Stimulated activated CD4-positive, alpha-beta T cell treated with anti-CD3 and anti-CD28 coated beads, Interleukin-15, amount 100 ng/mL, for 48 hours (primary cell): Measurements from ENCODE around the gene OR4P4.

Experiments
- DNase-seq, 2 donors: peaks; one replicate each; pipeline ENCODE4 v3.0.0-alpha.2; 2020; ENCODE audit warnings: low read depth in 2 of 2

Gene OR4P4

DNA sequence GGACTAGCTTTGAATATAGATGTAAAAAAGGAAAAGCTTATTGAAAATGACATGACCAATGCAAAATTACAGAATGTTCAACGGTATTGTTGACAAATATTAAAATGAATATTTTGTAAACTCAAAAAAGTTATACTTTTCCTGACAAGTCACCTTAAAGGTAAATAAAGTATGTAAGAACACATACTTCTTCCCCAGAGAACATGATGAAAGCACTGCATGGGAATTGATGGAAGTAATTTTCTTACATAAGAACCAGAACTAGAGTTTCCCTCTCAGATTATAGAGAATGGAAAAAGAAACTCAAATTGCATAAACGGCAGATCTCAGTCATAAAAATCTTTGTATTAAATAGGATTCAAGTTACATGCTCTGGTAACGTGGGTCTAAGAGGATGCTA, at the start of gene OR4P4:
Gene OR4P4 (plus strand): TSS at position 301 of the 400 bp plus-strand sequence.
- DNase-seq = no peak

DNA sequence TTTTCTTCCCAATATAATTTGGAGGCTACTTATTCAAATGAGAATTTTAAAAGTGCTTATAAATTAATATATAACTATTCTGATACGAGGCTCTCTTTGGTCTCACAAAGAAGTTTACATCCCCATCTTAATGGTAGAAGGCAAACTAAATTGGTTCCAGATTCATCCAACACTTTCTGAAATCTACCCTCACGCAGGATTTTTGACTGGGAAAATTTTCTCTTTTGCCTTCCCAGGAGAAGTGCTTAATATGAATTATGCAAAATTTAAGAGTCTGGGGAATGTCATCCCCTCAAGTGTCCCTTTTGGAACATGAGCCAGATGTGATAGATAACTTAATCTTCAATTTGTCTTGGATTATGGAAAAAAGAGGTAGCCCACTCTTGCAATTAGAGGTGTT, 27.4 kb upstream of the OR4P4 start, which contains the start of gene OR4C11:
Gene OR4C11 (minus strand): TSS at position 101 of the 400 bp plus-strand sequence. CDS start 3,272 bp downstream, outside the sequence.
- no peak for DNase-seq

DNA sequence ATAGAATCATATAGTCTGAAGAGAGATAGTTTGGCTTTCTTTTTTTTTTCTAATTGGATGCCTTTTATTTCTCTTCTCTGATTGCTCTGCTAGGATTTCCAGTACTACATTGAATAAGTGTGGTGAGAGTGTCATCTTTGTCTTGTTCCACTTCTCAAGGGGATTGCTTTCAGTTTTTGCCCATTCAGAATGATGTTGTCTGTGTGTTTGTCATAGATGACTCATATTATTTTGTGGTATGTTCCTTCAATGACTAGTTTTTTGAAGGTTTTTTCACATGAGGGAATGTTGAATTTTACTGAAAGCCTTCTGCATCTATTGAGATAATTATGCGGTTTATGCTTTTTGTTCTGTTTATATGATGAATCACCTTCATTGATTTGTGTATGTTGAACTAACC, 10.4 kb upstream of the OR4P4 start:
- no peak for DNase-seq

DNA sequence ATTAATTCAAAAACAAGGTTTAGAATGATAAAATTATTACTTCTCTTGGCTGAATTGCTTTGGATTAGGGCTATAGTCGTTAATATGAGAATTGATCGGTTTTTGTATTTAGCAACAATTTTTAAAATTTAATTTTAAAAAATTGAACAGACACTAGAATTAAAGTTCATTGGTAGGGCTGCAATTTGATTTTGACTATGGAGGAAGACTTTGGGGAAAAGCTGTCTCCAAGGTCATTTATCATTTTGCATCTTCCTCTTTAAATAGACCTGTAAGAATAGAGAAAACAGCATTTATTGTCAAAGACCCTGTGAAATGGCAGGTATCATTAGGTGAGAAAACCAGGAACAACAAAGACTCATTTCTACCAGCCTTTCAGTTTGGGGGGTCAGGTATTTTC, 13.1 kb downstream of the OR4P4 start, which contains the start of gene OR4S2:
Gene OR4S2 (plus strand): TSS at position 301 of the 400 bp plus-strand sequence. CDS start 2,577 bp downstream, outside the sequence.
- no peak for DNase-seq

DNA sequence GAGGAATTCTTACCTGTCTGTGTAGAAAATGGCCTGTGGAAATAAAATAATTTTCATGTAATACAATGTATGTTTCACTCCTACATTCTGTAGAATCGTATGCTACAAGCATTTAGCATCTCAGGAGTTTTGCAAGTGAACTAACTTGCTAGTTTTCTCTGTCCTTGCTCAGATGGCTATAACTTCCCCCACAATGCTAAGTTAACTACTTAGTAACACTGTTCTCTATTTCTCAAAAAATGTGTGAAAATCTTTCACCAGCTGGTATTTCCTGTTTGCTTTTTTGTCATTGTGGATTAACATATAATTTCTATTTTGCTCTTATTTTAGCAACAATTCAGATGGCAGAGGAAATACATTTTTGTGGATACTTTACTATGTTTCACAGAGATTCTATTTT, 17.6 kb downstream of the OR4P4 start:
- no peak for DNase-seq

DNA sequence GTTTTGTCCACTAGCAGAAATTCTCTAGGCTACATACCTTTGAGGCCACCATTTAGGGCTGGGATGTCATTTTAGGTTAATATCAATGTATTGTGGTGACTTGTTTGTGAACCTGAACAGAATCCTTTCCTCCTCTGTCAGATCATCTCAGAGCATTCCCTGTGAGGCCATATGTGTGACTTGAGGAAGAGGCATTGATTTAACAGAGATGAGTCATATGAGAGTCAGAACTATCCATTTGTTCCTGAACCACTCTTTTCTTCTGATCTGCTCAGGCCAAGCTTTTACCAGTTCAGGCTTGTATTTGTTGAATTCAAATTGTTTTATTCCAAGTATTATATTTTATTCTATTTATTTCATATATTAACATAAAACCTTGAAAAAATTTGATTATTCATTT, 20.2 kb downstream of the OR4P4 start:
- no peak for DNase-seq

DNA sequence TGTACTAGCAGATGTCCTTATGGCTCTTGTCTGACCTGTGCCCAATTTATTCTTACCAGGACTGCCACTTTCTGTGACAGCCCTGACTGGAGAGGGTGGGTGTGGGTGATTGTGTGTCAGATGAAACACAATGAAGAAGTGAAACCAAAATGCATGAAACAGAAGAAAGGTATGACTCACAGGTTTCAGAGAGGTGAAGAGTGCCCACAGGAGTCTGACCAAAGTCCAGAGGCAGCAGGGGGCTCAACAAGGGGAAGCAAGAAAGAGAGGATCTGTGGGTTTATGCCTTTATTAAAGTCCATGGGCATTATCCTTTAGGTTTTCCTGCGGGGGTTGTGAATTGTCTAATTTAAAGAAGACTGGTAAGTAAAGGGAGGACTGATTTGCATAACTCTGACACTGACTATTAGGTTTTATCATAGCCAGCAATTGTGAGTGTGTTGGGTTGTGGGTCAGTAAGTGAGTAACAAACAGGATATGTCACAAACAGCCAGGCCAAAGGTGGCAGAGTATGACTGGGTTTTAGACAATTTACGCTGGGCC, 23.2 kb downstream of the OR4P4 start:
- DNase-seq = no peak

DNA sequence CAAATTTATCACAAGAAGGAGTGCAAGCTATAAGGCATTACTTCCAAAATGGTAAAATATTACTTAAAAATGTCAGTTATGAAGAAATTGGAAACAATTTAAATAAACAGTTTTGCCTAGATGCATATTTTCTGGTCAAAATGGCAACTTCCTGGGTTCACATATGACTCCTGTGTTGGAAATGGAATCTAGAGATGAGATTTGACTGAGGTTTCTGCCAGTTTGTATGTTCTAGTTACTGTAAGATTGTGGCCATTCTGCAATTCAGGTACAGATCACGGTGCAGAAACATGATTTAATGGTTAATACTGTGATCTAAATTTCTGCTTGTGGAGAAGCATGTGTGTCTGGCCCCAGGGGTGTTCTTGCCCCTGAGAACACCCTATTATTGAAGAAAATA, 23.7 kb downstream of the OR4P4 start:
- no peak for DNase-seq

DNA sequence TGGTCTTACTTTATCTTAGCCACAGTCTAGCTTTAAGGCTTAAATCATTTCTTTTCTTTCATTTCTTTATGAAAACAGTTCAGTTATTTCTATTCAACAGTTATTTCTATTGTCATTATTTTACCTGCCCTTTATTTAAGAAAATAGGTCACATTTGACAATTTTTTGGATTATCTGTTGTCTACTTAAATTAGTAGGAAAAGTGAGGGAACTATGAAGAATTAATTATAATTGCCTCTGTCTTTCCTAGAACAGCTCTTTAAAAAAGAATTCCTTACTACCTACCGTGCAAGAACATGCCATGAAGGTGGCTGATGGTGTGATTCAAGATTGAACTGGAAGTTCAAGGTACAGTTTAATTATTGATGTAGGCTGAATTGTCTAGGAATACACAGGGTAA, 27.0 kb downstream of the OR4P4 start, which contains the start of gene OR4C6:
Gene OR4C6 (plus strand): TSS at position 301 of the 400 bp plus-strand sequence. CDS start 2,966 bp downstream, outside the sequence.
- no peak for DNase-seq

DNA sequence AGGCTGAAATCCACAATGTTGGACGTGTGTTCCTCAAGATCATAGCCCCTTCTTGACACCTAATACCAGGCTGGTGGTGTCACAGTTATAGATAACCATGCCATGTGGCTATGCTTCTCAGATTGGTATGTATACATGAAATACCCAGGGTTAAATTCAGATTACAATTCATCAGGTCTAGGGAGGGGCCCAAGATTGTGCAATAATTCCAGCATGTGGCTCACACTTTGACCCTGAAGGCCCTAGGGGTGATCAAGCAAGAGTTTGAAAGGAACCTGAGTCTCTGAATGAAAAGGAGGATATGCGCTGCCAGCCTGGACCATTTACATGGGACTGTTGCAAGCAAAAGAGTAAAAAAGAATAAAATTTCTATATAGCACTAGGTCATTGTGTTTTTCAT, 34.5 kb downstream of the OR4P4 start:
- no peak for DNase-seq

DNA sequence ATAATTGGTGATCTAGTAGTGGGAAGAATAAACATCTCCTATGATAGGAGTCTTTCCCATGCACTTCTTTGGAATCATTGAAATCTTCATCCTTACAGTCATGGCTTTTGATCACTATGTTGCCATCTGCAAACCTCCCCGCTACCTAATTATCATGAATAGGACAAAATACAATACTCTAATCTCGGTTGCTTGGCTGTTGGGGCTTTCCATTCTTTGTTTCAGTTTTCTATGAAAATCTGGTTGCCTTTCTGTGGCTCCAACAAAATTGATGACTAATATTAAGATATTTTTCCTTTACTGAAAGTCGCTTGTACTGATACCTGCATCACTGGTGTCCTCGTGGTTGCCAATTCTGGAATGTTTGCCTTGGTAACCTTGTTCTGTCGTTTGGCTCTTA, 38.9 kb downstream of the OR4P4 start:
- DNase-seq = no peak
